GM18526 (cell line): Measurements from ENCODE around the gene RAB2B.

Experiments used
- POLR2A ChIP-seq: IDR thresholded peaks from 3 replicates; pipeline ENCODE4 v1.6.1; 2011; ENCODE audit not compliant: insufficient read length; ENCODE audit errors: extremely low read depth

The RAB2B gene

DNA sequence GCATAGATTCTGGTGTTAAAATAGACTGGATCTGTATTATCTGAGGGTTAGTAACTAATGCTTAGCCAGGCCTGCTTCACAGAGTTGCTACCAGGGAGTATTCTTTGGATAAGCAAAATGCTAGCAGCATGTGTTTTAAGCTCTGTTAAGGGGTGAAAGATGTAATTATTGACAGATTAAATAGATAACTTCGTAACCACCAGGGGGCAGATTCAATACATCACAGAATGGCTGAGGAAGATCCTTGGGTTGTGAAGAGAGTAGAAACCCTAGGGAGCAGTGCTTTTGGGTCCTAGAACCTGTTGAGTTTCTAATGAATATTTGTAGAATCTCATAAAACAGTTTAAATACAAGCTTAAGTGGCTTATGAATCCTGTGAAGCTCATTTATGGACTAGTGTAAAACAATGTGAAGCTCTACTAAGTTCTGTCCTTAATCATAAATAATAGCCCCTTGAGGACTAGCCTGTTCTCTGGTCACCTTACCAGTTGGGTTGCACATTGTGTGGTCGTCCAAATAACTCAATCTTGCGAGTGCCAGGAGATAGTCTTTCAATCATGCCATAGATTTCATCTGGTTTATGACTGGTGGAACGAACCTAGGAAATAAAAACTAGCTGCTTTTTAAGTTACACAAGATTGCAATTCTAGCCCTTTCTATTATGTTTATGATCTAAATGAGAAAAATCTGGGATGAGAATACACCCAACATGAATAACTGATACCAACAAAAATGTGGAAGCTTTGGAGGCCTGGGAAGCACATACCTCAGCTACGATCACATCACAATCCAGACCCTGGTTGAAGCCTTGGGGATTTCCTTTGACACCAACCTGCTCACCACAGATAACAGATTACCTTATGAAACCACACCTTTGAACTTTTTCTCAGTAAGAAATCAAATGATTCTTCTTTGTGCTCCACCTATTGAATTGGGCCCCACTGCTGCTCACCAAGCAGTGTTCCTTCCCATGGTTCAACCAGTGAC, 22.1 kb upstream of the RAB2B start:
- no peak for TF ChIP-seq POLR2A

DNA sequence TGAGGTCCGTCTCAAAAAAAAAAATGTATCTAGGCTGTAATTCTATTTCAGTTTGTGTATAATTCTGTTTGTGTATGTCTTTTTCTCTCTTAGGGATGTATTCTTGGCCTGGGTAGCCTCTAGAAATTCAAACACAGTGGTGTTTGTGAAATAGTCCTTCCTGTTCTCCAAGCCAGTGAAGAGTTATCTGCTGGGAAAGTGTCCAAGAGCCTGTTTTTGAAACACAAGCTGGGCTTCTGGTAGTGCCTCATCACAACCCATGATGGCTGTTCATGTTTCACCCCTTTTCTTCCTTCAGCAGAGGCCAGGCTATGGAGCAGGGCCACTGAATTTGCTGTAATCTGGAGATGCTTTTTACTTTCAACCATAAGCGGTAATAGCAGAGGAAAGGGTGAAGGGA, 19.7 kb upstream of the RAB2B start:
- TF ChIP-seq POLR2A = no peak

DNA sequence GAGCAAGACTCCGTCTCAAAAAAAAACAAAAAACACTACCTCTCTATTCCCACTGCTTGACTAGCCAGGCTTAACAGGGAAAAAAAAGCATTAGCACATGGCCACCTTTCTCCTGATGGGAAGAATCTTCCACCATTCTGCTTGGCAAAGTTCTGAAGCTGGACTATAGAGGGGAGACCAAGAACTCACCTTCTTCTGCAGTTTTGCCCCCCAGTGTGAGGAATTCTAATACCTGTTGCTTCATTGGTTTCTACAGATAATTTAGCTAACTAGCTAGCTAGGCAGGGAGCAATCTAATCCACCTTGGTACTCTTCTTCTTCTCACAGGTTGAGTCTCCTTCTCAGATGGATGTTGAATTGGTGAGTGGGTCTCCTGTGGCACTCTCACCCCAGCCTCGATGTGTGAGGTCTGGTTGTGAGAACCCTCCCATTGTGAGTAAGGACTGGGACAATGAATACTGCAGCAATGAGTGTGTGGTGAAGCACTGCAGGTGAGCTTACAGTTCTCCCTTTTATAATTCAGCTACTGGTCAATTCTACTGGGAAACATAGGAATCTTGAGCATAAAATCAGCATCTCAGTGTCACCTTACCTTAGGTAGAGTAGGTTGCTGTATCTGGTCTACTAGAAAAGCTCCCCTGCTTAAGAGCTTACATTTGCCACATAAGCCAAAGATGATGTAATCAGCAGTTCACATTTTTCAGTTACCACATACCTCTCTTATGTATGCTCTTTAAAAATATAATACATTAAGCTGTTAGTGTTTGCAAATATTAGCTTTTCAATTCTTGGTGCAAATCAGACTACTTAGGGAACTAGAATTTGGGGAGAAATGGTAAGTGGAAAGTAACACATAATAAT, 18.4 kb upstream of the RAB2B start:
- no peak for TF ChIP-seq POLR2A

DNA sequence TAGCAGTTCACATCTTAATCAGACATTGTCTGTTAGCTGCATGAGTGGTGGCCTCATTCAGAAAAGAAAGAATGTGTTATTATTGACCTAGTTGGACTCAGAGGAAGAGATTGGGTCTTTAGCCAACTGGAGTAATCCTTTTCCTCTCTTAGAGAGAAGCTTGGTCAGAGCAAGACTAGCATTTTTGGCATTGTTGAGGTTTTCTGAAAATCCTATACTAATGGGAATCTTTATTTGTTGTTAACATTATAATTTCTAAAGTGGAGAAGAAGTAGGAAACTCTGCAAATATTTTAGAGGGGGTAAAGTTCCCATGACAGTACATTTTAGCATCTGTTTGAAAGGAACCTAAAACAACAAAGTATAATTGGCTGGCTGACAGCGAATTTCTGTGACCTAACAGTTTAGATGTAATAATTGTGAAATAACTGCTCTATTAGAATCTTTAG, 9.9 kb upstream of the RAB2B start:
- TF ChIP-seq POLR2A = no peak

DNA sequence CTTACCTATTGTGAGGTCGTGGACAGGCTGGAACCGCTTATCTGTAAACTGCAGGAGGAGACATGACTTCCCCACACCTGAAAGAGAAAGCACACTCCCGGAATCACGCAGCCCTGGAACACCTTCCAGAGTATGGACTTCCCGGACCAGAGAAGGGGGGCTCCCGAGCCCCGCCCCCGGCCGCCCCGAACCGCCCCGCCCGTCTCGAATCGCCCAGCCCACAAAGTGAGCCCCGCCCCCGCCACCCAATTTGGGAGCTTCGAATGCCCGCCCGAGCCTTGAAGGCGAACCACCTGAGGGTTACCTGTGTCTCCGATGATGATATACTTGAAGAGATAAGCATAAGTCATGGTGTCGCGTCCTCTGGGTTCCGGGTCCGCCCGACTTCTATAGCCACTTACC, 235 bp downstream of the RAB2B start:
- TF ChIP-seq POLR2A = no peak

DNA sequence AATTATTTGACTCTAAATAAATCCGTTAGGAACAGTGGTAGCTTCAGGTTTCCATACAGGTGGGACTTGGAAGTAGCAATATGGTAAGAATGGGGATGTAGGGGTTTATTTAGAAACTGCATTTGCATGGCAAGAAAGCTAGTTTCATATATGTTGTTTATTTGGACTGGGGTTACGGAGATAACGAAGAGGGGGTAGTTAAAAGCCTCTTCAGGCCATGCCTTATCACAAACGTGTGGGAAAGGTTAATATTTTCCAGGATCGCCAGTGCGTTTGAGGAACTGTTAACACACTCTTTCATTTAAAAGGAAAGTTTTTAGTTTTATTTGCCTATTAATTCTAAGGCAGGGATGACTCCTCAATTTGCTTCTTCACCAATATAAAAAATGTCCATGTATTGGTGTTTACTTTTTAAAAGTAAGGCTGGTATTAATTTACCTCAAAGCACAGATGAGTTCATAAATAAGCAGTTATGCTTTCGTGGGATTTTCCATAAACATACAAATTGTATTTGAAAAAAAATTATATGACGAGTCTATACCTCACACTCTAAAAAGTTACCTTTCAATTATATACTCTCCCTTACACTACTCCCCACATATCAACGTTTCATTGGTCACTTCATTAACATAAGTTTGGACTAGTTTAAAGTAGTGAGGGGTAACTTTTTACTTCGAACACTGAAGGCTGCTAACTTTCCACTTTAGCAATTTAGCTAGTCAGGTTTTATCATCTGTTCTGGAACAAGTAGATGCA, 814 bp downstream of the RAB2B start:
- no peak for TF ChIP-seq POLR2A

DNA sequence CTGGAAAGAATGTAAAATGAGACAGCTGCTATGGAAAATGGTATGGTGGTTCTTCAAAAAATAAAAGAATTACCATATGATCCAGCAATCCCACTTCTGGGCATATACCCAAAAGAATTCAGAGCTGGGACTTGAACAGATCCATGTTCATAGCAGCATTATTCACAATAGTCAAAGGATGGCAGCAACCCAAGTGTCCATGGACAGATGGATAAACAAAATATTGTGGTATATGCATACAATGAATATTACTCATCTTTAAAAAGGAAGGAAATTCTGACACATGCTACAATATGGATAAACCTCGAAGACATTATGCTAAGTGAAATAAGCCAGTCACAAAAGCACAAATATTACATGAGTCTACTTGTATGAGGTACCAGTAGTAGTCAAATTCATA, 9.1 kb downstream of the RAB2B start:
- no peak for TF ChIP-seq POLR2A

DNA sequence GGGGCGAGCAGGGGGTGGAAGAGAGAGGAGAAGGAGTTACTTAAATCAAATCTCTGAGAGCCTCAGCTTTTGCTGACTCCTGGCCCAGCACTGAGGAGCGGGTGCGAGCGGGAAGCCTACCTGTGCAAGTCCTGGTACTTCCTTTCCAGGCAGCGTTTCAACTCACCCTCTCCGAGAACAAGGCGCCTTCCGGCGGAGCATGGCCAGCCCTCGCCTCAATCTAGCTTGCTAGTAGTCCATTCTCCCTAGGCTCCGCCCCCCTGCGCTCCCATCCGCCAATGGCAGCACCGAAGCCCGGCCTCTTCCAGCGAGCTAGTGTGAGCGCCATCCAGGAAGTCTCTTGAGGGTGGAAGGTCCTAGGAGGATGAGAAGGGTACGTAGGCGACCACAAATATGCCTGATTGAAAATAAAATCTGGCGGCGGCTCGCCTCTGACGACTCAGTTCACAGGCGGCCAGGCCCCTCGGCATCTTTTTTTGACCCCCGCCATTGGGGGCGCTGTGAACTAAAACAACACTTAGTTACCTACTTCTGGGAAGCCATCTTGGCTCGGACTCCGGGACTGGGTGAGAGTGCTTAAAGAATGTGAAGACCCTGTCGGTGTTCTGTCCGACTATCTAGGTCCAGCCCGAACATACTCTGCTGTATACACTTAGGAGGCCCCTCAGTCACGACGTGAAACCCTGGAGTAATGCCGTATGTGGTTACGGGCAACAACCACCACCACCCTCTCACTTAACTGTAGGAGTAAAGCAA, 20.7 kb downstream of the RAB2B start, which contains the start of gene CHD8:
TSS of gene CHD8 (minus strand) at position 212 of the 756 bp plus-strand sequence. CDS start 24,480 bp downstream, outside the sequence.
- peak; percentile 88 for TF ChIP-seq POLR2A

DNA sequence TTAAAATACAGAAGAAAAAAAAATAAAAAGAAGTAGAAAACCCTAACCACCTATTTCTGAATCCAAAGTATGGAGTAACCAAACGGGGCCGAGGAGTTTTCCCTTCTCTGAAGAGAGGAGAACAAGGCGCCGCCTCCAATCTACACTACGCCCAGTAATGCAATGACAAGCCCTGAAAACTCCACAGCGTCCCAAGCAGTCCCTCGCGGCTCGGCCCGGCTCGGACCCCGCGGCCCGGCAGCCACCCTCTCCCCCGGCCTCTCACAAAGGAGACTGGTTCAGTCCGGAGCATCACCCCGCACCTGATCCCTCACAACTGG, 21.2 kb downstream of the RAB2B start:
- no peak for TF ChIP-seq POLR2A

DNA sequence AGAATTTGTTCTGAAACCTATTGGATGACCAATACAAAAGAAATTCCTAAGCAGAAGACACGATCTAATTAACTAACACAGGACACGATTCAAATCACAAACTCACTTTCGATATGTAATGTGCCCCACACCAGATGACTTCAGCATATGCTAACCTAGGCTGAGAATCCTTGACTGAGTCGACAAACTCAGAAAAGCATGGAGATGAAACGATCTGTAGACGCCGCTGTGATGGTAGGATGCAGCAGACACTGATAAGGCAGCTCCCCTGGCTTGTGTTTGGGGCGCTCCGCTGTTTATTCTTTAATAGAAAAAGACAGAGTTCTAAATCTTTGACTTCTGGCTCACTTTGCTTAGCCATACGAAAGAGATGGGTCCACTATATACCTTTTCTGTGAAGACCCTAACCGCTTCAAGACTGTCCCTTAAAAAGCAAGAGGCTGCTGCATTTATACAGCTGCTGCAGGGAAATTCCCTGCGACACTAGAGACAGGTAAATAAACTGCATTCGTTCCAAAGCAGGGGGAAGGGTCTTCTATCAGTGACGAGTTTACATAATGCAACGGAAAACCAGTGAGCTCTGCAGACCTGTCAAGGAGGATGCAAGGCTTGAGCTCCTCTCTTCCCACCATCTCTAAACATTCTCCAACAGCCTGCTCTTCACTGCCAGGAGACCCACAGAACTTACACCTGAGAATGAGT, 21.8 kb downstream of the RAB2B start:
- TF ChIP-seq POLR2A = no peak

DNA sequence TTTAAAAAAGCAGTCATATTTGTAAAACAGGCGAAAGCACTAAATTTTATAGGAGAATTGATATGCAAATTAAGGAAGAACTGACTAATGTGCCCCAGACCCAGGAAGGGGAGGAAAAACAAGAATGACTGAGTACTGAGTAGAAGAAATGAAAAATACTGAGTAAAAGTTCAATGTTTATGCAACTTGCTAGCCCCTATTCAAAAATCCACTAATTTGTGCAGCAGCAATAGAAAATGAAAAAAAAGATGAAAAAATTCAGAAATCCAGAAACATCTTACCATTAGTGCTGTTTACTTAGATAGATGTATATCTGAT, 26.9 kb downstream of the RAB2B start:
- no peak for TF ChIP-seq POLR2A

DNA sequence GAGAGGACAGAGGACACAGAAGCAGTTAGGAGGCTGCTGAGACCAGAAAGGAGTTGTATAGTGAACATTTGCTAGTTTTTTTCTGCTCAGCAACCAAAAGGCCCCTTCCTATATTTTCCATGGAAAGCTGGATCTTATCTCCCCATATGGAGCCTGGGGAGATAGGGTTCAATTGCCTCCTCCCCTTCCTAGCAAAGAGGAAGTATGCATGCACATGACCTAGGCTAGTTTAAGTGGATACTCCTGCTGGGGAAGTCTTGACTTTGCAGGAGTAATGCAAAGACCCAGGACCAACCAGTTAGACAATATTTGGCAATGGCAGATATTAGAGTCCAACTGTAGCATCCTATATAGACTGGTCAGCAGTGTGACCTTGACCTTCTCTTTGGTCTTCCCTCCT, 35.9 kb downstream of the RAB2B start:
- TF ChIP-seq POLR2A = no peak

DNA sequence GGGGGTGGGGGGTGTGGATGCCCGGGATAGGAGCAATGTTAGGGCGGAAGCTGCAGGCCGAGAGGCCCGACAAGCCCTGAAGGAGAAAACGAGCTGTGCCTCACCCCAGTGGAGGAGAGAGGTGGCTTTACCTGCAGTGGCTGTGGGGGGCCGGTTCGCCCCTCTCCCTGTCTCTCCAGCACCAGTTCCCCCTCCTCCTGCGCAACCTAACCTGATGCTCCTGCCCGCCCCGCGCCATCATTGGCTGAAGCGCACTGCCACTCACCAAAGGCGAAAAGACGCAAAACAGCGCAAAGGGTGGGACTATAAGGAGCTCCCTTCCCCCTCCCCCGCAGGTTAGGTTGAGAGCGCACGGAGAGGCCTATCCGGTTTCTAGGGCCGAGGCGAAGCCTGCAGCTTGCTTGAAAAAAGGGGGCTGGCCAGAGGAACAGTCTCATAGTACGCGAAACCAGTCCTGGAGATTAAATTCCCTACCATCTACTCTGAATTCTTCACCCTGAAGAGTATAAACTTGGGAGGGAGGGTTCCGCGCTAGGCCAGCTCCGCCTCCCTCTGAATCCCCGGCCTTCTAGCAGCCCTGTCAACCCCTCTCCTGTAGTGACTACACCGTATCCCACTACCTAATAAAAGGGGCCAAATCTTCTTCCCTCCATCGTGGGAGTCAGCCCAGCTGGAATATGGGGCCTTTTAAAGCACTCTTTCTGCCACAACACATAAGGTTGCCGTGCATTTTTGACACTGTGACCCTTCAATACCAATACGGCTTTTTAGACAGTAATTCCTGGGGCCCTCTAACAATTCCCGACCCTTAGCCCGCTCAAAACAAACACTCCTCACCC, 39.5 kb downstream of the RAB2B start:
- TF ChIP-seq POLR2A = peak; percentile 57
